SK-N-SH (cell line): ENCODE results near the gene TIMM22. TPM values are rescaled to one million over a fixed set of nuclear protein-coding genes. Genes with fewer than 3 reads are reported as not detected.

Experiments
- CTCF ChIA-PET: fragments of 300-600, 350-600 bp; formaldehyde crosslinking; extraction: SDS; loops from one replicate; lab custom pipeline; 2021; lab: Yijun Ruan, JAX
- POLR2A ChIA-PET: fragments of 350-600 bp; sonication (Branson Sonifier 250); formaldehyde crosslinking; extraction: SDS; loops from one replicate; lab custom pipeline; 2020; ENCODE audit warnings: antibody characterized with exemption, inconsistent platforms; lab: Yijun Ruan, JAX
- DNase-seq: peaks from one replicate; pipeline ENCODE4 v3.0.0; 2012
- H2AFZ ChIP-seq: fragments of 200-600 bp; sonication (generic); 2 replicates; pipeline ENCODE4 v1.8.1; 2016; ENCODE audit warnings: antibody characterized with exemption, mild to moderate bottlenecking, low read depth
- H3F3A ChIP-seq: fragments of 200-600 bp; sonication (generic); replicated peaks from 2 replicates; pipeline ENCODE3; 2016; ENCODE audit warnings: antibody characterized with exemption, mild to moderate bottlenecking; ENCODE audit not compliant: insufficient read depth
- H3K27ac ChIP-seq, 2 experiments: fragments of 200-500 bp in 1 of 2; fragments of 200-600 bp in 1 of 2; sonication (Bioruptor generic) in 1 of 2; sonication (generic), shearing (Covaris generic) in 1 of 2; 2 replicates each; pipeline versions ENCODE4 v1.5.1 to v1.6.1; 2014 to 2016; ENCODE audit warnings: low read depth in 2 of 2, inconsistent platforms in 1 of 2, low read length in 1 of 2, mild to moderate bottlenecking in 1 of 2, mixed read lengths in 1 of 2
- H3K27me3 ChIP-seq: fragments of 200-600 bp; sonication (generic), shearing (Covaris generic); 2 replicates; pipeline ENCODE4 v1.6.1; 2016; ENCODE audit warnings: mixed run types; ENCODE audit not compliant: insufficient read depth
- H3K36me3 ChIP-seq, 2 experiments: fragments of 200-500 bp in 1 of 2; fragments of 200-600 bp in 1 of 2; sonication (Bioruptor generic) in 1 of 2; sonication (generic) in 1 of 2; replicated peaks in 1 of 2; 2 replicates each; pipeline versions ENCODE3 to v1.5.1; 2014 to 2016; ENCODE audit warnings: low read length in 1 of 2, mild to moderate bottlenecking in 1 of 2; ENCODE audit not compliant: insufficient read depth in 2 of 2, control insufficient read depth in 1 of 2
- H3K4me1 ChIP-seq, 2 experiments: fragments of 200-500 bp in 1 of 2; fragments of 200-600 bp in 1 of 2; sonication (Bioruptor generic) in 1 of 2; sonication (generic), shearing (Covaris generic) in 1 of 2; 2 replicates each; pipeline versions ENCODE4 v1.5.1 to v1.6.1; 2014 to 2016; ENCODE audit warnings: low read depth in 1 of 2, low read length in 1 of 2, mixed run types in 1 of 2; ENCODE audit not compliant: insufficient read depth in 2 of 2, control insufficient read depth in 1 of 2
- H3K4me2 ChIP-seq: fragments of 200-600 bp; sonication (generic), shearing (Covaris generic); 2 replicates; pipeline ENCODE4 v1.6.1; 2017; ENCODE audit warnings: mixed run types
- H3K4me3 ChIP-seq, 2 experiments: fragments of 200-500 bp in 1 of 2; fragments of 200-600 bp in 1 of 2; sonication (Bioruptor generic) in 1 of 2; sonication (generic), shearing (Covaris generic) in 1 of 2; 2 replicates each; pipeline versions ENCODE4 v1.5.1 to v1.8.1; 2014 to 2016; ENCODE audit warnings: low read depth in 2 of 2, inconsistent platforms in 1 of 2, low read length in 1 of 2, mild to moderate bottlenecking in 1 of 2, mixed read lengths in 1 of 2, moderate library complexity in 1 of 2
- H3K79me2 ChIP-seq: fragments of 200-600 bp; sonication (generic); 2 replicates; pipeline ENCODE4 v1.8.1; 2017; ENCODE audit warnings: mild to moderate bottlenecking; ENCODE audit not compliant: insufficient read depth
- H3K9ac ChIP-seq: fragments of 200-600 bp; sonication (generic); 2 replicates; pipeline ENCODE4 v1.6.1; 2017; ENCODE audit warnings: mixed run types
- H3K9me2 ChIP-seq: fragments of 200-600 bp; sonication (generic); 2 replicates; pipeline ENCODE4 v1.6.1; 2017; ENCODE audit warnings: mixed run types
- H3K9me3 ChIP-seq: fragments of 200-600 bp; sonication (generic); 2 replicates; pipeline ENCODE4 v1.6.1; 2017; ENCODE audit warnings: mixed run types, mild to moderate bottlenecking, moderate library complexity
- H4K20me1 ChIP-seq: fragments of 200-600 bp; sonication (generic); 2 replicates; pipeline ENCODE4 v1.6.1; 2017; ENCODE audit warnings: mild to moderate bottlenecking, mixed run types; ENCODE audit not compliant: insufficient read depth
- CHD2 ChIP-seq: fragments of 150-350 bp; IDR thresholded peaks from 2 replicates; pipeline ENCODE4 v1.6.1; 2018; ENCODE audit warnings: low read length; ENCODE audit not compliant: partially characterized antibody
- ELF1 ChIP-seq: IDR thresholded peaks from 2 replicates; pipeline ENCODE4 v1.4.0; 2012
- EZH2phosphoT487 ChIP-seq: fragments of 200-600 bp; sonication (generic); IDR thresholded peaks from 2 replicates; pipeline ENCODE4 v1.6.1; 2017; ENCODE audit warnings: low read depth, mixed run types, mild to moderate bottlenecking, antibody characterized with exemption, moderate library complexity, borderline replicate concordance
- FOSL2 ChIP-seq: IDR thresholded peaks from 2 replicates; pipeline ENCODE4 v1.4.0; 2012; ENCODE audit warnings: low read depth, mild to moderate bottlenecking, moderate library complexity, borderline replicate concordance
- FOXM1 ChIP-seq: IDR thresholded peaks from 2 replicates; pipeline ENCODE4 v1.4.0; 2012; ENCODE audit warnings: low read depth, mild to moderate bottlenecking
- MEF2A ChIP-seq: IDR thresholded peaks from 2 replicates; pipeline ENCODE4 v1.4.0; 2012; ENCODE audit warnings: low read depth, borderline replicate concordance
- NRF1 ChIP-seq: IDR thresholded peaks from 2 replicates; pipeline ENCODE4 v1.6.1; 2012; ENCODE audit warnings: low read depth, mild to moderate bottlenecking, low read length
- RCOR1 ChIP-seq: fragments of 150-350 bp; IDR thresholded peaks from 2 replicates; pipeline ENCODE4 v1.6.1; 2017; ENCODE audit warnings: antibody characterized with exemption, low read length
- SIN3A ChIP-seq: IDR thresholded peaks from 2 replicates; pipeline ENCODE4 v1.6.1; 2012; ENCODE audit warnings: low read depth, mild to moderate bottlenecking, low read length, moderate library complexity, borderline replicate concordance
- TCF12 ChIP-seq: IDR thresholded peaks from 2 replicates; pipeline ENCODE4 v1.4.0; 2012
- USF1 ChIP-seq: IDR thresholded peaks from 2 replicates; pipeline ENCODE4 v1.4.0; 2012; ENCODE audit warnings: low read depth, borderline replicate concordance
- YY1 ChIP-seq: IDR thresholded peaks from 2 replicates; pipeline ENCODE4 v1.4.0; 2012; ENCODE audit warnings: low read depth, mild to moderate bottlenecking
- WGBS: methylation state at CpG from one replicate; pipeline ENCODE4 v1.1.6; 2017; ENCODE audit warnings: low lambda C conversion rate; 5-methylcytosine and 5-hydroxymethylcytosine counted together
- polyA plus RNA-seq, 3 experiments: library from polyadenylated mRNA; depleted of rRNA; stranded (reverse); fragments of >200 nt; gene quantifications; 2 replicates each; pipeline ENCODE4 v1.2.3, GENCODE V29; 2012
- TF ChIP-seq, protein P1 (sequence below): fragments of 150-350 bp; IDR thresholded peaks from 2 replicates; pipeline ENCODE4 v1.6.1; 2016; ENCODE audit warnings: mild to moderate bottlenecking, low read depth, low read length
- TF ChIP-seq, protein P2 (sequence below): IDR thresholded peaks from 2 replicates; pipeline ENCODE4 v1.4.0; 2012; ENCODE audit warnings: low read depth, borderline replicate concordance

The TIMM22 gene
- polyA plus RNA-seq, 1 of the 3 experiments (the other 2 are of a cell fraction) = 9.9 TPM

DNA sequence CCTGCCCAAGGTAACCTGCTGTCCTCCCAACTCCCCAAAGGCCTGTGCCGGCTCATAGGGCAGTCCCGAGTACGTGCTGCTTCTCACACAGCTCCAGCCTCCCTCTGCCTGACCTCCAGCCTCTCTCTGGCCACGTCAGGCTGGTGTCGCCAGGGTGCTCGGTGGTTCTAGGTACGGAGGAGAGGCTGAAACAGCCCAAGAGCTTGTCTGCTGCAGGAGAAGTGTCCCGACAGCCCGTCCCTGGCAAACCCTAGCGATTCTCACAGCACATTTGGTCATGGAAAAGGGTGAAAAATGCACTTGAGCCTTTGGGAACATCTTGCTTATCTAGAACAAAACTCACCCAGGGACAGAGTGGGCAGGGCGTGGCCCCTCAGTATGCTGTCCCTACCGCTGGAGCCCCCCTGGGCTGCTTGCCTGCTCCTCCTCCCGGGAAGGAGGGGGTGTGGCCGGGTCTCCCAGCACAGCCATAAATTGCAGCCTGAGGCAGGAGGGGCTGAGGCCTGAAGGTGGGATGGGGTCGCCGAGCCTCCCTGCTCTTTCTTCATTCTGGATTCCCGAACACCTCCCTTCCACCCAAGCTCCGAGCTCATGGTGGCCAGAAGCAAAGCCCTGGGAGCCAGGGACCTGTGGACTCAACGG lies 40.4 kb downstream of the TIMM22 start:
- TF ChIP-seq, protein P1, sequence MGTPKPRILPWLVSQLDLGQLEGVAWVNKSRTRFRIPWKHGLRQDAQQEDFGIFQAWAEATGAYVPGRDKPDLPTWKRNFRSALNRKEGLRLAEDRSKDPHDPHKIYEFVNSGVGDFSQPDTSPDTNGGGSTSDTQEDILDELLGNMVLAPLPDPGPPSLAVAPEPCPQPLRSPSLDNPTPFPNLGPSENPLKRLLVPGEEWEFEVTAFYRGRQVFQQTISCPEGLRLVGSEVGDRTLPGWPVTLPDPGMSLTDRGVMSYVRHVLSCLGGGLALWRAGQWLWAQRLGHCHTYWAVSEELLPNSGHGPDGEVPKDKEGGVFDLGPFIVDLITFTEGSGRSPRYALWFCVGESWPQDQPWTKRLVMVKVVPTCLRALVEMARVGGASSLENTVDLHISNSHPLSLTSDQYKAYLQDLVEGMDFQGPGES = no peak
- TF ChIP-seq NRF1 (no peak), YY1 (no peak), MEF2A (no peak), RCOR1 (no peak), USF1 (no peak), TCF12 (no peak), FOSL2 (no peak), FOXM1 (no peak)
- TF ChIP-seq, protein P2, sequence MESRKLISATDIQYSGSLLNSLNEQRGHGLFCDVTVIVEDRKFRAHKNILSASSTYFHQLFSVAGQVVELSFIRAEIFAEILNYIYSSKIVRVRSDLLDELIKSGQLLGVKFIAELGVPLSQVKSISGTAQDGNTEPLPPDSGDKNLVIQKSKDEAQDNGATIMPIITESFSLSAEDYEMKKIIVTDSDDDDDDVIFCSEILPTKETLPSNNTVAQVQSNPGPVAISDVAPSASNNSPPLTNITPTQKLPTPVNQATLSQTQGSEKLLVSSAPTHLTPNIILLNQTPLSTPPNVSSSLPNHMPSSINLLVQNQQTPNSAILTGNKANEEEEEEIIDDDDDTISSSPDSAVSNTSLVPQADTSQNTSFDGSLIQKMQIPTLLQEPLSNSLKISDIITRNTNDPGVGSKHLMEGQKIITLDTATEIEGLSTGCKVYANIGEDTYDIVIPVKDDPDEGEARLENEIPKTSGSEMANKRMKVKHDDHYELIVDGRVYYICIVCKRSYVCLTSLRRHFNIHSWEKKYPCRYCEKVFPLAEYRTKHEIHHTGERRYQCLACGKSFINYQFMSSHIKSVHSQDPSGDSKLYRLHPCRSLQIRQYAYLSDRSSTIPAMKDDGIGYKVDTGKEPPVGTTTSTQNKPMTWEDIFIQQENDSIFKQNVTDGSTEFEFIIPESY = no peak
- 92% methylated on average over 16 of the region's 19 CpGs for WGBS
- peaks cover 52% of the 10 kb centered on the region for H4K20me1 ChIP-seq

DNA sequence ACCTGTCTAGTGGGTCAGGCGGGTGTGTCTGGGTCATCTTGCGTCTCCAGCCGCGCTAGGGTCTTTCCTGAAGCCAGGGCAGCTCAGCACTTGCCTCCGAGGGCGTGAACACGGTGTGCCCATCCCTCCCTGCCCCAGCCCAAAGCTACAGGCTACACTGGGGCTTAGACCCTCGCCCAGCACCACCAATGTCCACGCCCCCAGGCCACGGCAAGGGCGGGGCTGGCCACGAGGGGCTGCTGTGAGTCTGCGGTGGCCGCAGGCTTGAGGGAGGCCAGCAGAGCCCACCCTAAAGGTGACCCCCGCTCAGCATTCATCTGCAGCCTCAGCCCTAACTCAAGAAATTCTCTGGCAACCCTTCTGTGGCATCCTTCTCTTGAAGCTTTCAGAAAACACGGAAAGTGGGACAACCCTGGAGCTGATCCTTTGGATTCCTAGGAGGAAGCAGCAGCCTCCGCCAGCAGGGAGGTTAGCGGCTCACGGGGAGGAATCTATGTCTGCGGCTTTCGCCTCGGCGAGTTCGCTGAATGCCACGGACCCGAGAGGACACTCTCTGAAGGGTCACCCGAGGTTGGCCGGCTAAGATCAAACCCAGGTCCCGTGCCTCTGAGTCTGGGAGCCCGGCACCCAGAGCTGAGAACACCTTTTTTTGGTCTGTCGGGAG lies 41.7 kb downstream of the TIMM22 start:
- TF ChIP-seq EZH2phosphoT487 (no peak), USF1 (no peak), RCOR1 (no peak), SIN3A (no peak), CHD2 (no peak), ELF1 (no peak)
- H3K4me3 ChIP-seq = no peak overlapping the region
- WGBS = 91% methylated on average over 13 of the region's 31 CpGs
- no peaks in the 10 kb centered on the region for H3K27me3 ChIP-seq
- no peak overlapping the region for H3K4me2 ChIP-seq
- no peaks in the 10 kb centered on the region for H3K9me3 ChIP-seq
- POLR2A ChIA-PET = no interaction called here
- CTCF ChIA-PET = interaction anchor here (0.8 to 1.6 kb wide), 2 partner anchors 18 to 39 kb away, joined by 4 to 6 read pairs; no protein-coding TSS in a partner anchor
- no peaks in the 10 kb centered on the region for H3K9me2 ChIP-seq
- no peak overlapping the region for H2AFZ ChIP-seq
- H3K4me1 ChIP-seq = peaks cover 0 to 13% of the 10 kb centered on the region in 2 experiments; a peak in 1 of 4 replicates
- peaks cover 12% of the 10 kb centered on the region; the same call in 1 of the 2 replicates for H3K79me2 ChIP-seq
- no peak overlapping the region for H3K9ac ChIP-seq
- H4K20me1 ChIP-seq = peaks cover 49% of the 10 kb centered on the region
- peaks cover 0 to 17% of the 10 kb centered on the region in 2 experiments for H3K36me3 ChIP-seq
- peaks cover 5% of the 10 kb centered on the region for H3F3A ChIP-seq
- no peak overlapping the region for H3K27ac ChIP-seq
- DNase-seq = no peak

More for the DNA sequence above, 40.4 kb downstream of the TIMM22 start:
- CTCF ChIA-PET = interaction anchor here (0.8 to 3.2 kb wide), 4 partner anchors 19 to 39 kb away, joined by 4 to 13 read pairs (median 6); no protein-coding TSS in a partner anchor
- H3K79me2 ChIP-seq = 0 out of 2 replicates have a peak, but pooled peaks cover 4% of the 10 kb centered on the region
- peaks cover 0 to 13% of the 10 kb centered on the region in 2 experiments; a peak in 1 of 4 replicates for H3K4me1 ChIP-seq
- POLR2A ChIA-PET = no interaction called here
- peaks cover 0 to 19% of the 10 kb centered on the region in 2 experiments for H3K36me3 ChIP-seq
- no peak overlapping the region for H2AFZ ChIP-seq
- no peak overlapping the region for H3K27ac ChIP-seq
- H3K9ac ChIP-seq = no peak overlapping the region
- H3F3A ChIP-seq = peaks cover under 1% of the 10 kb centered on the region
- no peak for DNase-seq
- no peak overlapping the region for H3K4me2 ChIP-seq
- H3K9me3 ChIP-seq = no peaks in the 10 kb centered on the region
- H3K4me3 ChIP-seq = no peak overlapping the region
- H3K27me3 ChIP-seq = no peaks in the 10 kb centered on the region
- no peaks in the 10 kb centered on the region for H3K9me2 ChIP-seq
